Prostate gland (tissue), 2 donors: Measurements from ENCODE around the gene PTEN.

ENCODE experiments used
- POLR2A ChIP-seq: fragments of 450-650 bp; IDR thresholded peaks from one replicate; pipeline ENCODE4 v1.6.1; 2016; ENCODE audit warnings: antibody characterized with exemption, mild to moderate bottlenecking
- TF ChIP-seq, protein P1 (sequence below), 4 experiments: fragments of 200-600 bp in 2 of 4; fragments of 450-650 bp in 2 of 4; sonication (generic) in 2 of 4; IDR thresholded peaks; 1 replicate in 3 of 4; 2 replicates in 1 of 4; pipeline ENCODE4 v1.5.1; 2016 to 2019; ENCODE audit warnings: antibody characterized with exemption in 4 of 4, mild to moderate bottlenecking in 2 of 4, moderate library complexity in 2 of 4

- TF ChIP-seq, protein P1, sequence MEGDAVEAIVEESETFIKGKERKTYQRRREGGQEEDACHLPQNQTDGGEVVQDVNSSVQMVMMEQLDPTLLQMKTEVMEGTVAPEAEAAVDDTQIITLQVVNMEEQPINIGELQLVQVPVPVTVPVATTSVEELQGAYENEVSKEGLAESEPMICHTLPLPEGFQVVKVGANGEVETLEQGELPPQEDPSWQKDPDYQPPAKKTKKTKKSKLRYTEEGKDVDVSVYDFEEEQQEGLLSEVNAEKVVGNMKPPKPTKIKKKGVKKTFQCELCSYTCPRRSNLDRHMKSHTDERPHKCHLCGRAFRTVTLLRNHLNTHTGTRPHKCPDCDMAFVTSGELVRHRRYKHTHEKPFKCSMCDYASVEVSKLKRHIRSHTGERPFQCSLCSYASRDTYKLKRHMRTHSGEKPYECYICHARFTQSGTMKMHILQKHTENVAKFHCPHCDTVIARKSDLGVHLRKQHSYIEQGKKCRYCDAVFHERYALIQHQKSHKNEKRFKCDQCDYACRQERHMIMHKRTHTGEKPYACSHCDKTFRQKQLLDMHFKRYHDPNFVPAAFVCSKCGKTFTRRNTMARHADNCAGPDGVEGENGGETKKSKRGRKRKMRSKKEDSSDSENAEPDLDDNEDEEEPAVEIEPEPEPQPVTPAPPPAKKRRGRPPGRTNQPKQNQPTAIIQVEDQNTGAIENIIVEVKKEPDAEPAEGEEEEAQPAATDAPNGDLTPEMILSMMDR (IDR thresholded peaks at IDR 0.05), result no peak
- no peak for TF ChIP-seq POLR2A
Observed at GRCh38 chr10:87829986-87830729, 33.3 kb upstream of the PTEN start.
